DMS114 treated with DMSO at 0.1 percent for 48 hours (cell line): ENCODE data around the gene MRM2.

Experiments used
- DNase-seq: peaks from one replicate; lab custom pipeline; 2025; ENCODE audit not compliant: unreplicated experiment; lab: John Stamatoyannopoulos, UW

MRM2 gene

DNA sequence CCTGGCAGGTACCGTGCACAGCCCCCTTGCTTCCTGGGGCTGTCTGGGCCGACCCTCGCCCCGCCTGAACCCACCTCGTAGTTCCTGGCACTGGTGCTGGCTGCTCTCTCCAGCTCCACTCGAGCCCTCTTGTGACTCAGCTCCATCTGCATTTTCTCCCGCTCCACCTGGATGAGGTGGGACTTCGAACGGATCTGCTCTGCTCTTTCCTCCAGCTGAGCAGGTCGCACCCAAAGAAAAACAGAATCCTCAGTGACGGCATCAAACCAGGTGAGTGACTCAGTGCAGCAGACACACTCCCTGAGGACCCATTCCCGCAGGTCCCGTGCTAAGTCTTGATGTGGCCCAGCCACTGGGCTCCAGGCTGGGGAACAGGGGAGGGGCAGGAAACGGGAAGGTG is 16.7 kb downstream of the MRM2 start:
- DNase-seq: no peak

DNA sequence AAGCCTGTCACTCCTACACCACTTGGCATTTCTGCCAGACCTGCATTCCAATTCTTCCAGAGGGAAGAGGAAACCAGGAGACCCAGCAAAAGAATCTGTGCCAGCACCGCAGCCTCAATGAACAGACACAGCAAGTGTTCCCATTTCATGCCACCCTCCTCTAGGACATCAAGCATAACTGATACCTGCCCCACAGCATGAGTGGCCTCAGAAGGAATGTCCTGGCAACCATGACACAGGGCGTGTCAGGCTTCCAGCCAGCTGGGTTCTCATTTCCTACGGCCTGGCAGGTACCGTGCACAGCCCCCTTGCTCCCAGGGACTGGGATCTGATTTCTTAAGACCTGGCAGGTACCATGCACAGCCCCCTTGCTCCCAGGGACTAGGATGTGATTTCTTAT is 17.1 kb downstream of the MRM2 start:
- DNase-seq: no peak

DNA sequence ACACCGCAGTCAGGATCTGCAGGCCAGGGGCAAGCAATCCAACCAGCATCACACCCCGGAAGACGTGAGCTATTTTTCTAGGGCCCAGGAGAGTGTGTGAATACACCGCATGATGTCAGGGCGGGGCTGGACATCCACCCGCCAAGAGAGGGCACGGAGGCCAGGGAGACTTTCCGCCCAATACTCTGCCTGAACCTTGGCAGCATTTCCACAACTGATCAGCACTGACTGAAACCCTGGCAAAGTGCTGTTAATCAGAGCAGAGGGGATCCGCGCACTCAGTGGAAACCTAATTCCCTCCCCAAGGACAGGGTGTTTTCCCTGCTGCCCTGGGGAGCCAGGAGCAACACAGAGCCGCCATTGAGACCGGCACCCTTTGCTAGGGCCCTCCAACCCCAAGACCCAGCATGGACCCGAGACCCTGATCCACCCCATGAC is 17.5 kb downstream of the MRM2 start:
- no peak for DNase-seq

GRCh38 chr7:2223321-2223720 is 18.7 kb downstream of the MRM2 start:
- no peak for DNase-seq

DNA sequence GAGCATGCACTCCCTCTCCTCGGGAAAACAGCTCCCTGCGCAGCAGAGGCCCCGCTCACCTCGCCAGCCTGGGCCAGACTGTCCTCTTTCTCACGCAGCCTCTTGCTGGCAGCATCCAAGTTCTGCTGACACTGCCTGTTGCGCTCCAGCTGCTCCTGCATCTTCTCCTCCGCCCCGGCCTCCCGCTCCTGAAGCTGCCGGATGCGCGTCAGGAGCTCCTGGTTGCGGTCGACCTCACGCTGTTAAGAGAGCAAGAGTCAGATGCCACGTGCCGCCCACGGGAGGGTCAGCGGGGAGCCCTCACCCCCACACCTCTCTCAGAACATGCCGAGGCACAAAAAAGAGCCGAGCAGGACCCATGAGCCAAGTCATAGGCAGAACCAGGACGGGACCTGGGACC is 19.5 kb downstream of the MRM2 start:
- DNase-seq: no peak

DNA sequence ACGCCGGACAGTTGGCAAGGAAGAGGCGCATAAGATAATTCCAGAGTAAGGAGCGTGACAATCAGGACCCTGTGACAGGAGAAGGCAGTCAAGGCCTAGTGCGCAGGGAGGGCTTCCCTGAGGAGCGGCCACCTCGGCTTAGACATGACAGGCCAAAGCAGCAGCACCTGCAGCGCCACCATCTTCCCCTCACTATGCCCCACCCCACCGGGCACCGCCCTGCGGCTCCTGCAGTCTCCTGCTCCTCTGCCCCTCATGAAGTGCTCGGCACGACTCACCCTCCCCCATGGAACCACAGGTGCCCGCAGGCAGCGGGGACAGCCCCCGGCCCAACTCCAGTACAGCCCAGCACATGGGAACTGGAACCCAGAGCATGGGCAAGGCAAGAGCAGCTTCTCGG is 21.1 kb downstream of the MRM2 start:
- DNase-seq: no peak

DNA sequence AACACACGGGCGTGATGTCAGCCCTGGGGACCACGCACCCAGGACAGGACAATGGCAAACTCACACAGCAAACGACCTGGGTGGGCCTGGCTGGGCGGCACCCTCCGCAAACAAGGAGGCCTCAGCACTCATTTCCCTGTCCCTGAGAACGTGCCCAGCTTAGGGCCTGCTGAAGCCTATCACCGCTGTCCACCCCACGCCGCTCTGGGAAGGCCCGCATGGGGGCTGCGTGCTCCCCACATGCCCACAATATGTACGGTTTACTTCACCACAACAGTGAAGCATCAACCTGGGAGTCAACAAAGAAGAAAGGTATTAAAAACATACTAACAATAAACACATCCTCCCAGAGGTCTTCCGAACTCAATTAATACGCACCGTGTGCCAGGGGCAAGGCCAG is 21.5 kb downstream of the MRM2 start:
- no peak for DNase-seq

DNA sequence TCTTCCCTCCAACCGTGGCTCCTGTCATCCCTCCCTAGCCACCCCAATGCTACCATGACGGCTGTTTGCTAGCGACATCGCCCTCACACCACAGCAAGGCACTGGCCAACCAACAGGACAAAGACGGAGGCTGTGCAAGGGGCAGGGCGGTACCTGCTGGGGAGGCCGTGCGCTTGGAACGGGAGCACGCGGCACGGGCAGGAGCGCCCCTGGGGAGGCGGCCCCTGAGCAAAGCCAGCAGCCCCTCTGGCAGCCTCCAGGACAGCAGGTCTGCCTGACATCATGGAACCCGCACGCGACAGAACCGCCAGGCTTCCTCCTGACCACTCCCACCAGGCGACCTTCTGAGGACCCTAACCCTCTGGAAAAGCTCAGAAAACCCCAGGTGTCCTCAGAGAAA is 22.0 kb downstream of the MRM2 start:
- no peak for DNase-seq

DNA sequence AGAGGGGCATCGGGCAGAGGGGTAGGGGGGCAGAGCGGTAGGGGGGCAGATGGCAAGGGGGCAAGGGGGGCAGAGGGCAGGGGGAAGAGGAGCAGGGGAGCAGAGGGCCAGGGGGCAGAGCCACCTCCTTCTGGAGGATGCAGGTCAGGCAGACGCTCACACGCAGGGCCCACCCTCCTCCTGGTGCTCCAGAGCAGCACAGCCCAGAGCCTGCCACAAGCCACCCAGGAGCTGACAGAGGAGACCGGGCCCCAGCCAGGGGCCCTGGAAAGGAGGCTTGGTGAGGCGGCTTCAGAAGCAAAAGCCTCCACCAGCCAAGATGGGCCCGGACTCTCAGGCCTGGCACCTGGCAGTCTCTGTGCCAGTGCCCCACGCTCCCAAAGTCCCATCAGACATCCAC is 22.4 kb downstream of the MRM2 start:
- DNase-seq: no peak

GRCh38 chr7:2219136-2219535 is 22.9 kb downstream of the MRM2 start:
- DNase-seq: no peak

DNA sequence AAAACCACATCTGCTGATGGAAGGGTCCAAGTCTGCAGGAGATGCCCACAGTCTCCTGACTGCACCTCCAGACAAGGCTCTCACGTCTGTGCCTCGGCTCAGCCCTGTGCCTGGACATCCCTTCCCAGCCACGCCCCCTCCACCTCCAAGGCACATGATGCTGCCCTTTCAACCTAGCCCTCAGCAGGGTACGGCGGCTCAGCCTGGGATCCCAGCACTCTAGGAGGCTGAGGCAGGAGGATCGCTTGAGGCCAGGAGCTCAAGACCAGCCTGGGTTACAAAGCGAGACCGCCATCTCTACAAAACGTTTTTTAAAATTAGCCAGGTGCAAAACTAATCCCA is 23.6 kb downstream of the MRM2 start:
- DNase-seq: no peak

DNA sequence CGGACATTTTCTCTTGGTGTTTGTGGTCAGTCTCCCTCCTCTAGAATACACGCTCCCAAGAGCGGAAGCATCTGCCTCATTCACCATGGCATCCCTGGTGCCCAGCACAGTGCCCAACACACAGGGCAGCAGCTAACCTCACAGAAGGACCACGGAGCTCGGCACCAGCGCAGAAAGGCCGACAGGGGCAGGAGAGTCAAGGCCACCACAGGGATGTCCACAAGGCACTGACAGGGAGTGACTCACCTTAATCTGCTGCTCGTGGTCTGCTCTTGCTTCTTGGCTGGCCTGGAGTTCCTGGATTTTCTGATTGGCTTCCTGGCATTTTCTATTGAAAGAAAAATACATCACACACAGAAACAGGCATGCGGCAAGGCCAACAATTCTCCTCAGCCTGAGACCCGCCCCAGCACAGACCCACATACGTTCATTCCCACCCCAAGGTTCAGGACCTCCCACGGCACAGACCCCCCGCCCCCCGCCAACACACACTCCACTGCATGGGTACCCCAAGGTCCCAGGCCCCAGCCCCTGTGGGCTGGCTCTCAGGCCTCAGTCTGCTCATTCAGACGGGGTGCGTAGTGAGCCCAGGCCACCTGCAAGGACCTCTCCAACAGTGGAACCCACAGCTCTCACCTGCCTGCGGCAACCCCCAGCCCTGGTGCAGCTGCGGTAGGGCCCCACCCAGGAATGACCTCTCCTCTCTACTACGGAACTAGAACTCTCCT is 24.1 kb downstream of the MRM2 start:
- DNase-seq: no peak

DNA sequence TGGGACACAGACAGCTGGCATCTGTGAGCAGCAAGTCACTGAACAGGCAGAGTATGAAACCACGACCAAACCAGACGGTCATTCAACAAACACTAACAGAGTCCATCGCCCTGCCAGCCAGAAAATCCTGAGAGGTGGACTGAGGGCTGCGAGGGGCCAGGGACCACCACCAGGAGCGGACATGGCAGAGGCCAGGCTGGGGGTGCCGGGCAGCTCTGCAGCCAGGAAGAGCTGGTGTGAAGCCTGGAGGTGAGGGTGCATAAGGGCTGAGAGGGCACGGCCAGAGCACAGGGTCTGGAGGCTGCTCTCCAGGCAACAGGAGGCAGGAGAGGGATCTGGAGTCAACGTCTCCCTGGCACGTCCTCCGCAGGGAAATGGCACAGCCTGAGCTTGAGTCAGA is 24.8 kb downstream of the MRM2 start:
- no peak for DNase-seq

- no peak for DNase-seq
Measured at GRCh38 chr7:2215851-2216250, 26.2 kb downstream of the MRM2 start.

DNA sequence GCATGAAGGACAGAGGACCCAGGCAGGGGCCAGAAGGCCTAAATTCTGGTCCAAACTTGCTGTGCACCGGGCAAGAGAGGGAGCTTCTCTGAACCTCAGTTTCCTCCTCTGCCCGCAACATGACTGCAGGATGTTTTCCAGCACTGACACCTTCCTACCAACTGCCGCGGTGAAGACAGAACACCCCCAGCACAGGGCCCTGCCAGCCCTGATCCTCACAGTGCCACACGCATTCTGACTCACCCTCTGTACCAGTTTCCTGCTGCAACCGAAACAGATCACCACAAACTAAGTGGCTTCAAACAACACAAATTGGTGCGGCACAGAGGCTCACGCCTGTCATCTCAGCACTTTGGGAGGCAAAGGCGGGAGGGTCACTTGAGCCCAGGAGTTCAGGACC is 27.4 kb downstream of the MRM2 start:
- no peak for DNase-seq

- no peak for DNase-seq
Measured at GRCh38 chr7:2213551-2214215, 28.3 kb downstream of the MRM2 start.

- no peak for DNase-seq
Measured at GRCh38 chr7:2212906-2213305, 29.1 kb downstream of the MRM2 start.

- no peak for DNase-seq
Measured at GRCh38 chr7:2211926-2212325, 30.1 kb downstream of the MRM2 start.

GRCh38 chr7:2211259-2211880 is 30.6 kb downstream of the MRM2 start:
- no peak for DNase-seq

GRCh38 chr7:2210551-2211258 is 31.3 kb downstream of the MRM2 start:
- no peak for DNase-seq

GRCh38 chr7:2209961-2210323 is 32.1 kb downstream of the MRM2 start:
- no peak for DNase-seq
